Trophoblast cell (in vitro differentiated cells and primary cell): ENCODE data around the gene ENTPD8.

ENCODE experiments used
- DNase-seq, 2 donors: peaks; one replicate each; pipeline ENCODE4 v3.0.0-alpha.2; 2016
- H2AFZ ChIP-seq: 2 replicates; pipeline ENCODE4 v1.6.1; 2013; ENCODE audit warnings: low read length, moderate library complexity, mild to moderate bottlenecking; ENCODE audit not compliant: insufficient read depth, poor library complexity
- H2AK5ac ChIP-seq: 2 replicates; pipeline ENCODE4 v1.6.1; 2013; ENCODE audit warnings: mild to moderate bottlenecking, low read length
- H2BK120ac ChIP-seq: 2 replicates; pipeline ENCODE4 v1.6.1; 2013; ENCODE audit warnings: low read length, mild to moderate bottlenecking, moderate library complexity; ENCODE audit not compliant: insufficient read depth, poor library complexity
- H2BK12ac ChIP-seq: 2 replicates; pipeline ENCODE4 v1.6.1; 2013; ENCODE audit warnings: mild to moderate bottlenecking, low read length, moderate library complexity
- H2BK5ac ChIP-seq: 2 replicates; pipeline ENCODE4 v1.6.1; 2013; ENCODE audit warnings: low read length, low read depth, moderate library complexity, mild to moderate bottlenecking; ENCODE audit not compliant: poor library complexity
- H3K14ac ChIP-seq: 2 replicates; pipeline ENCODE4 v1.6.1; 2013; ENCODE audit warnings: mild to moderate bottlenecking, low read length
- H3K18ac ChIP-seq: 2 replicates; pipeline ENCODE4 v1.6.1; 2013; ENCODE audit warnings: mild to moderate bottlenecking, low read length
- H3K23ac ChIP-seq: 2 replicates; pipeline ENCODE4 v1.6.1; 2013; ENCODE audit warnings: low read length
- H3K27ac ChIP-seq: 2 replicates; pipeline ENCODE4 v1.5.1; 2013; ENCODE audit warnings: low read depth, mild to moderate bottlenecking, inconsistent platforms, low read length, moderate library complexity
- H3K27me3 ChIP-seq: 2 replicates; pipeline ENCODE4 v1.6.1; 2013; ENCODE audit warnings: inconsistent platforms, mild to moderate bottlenecking, low read length, moderate library complexity; ENCODE audit not compliant: insufficient read depth
- H3K36me3 ChIP-seq, 2 experiments: 1 replicate in 1 of 2; 2 replicates in 1 of 2; pipeline ENCODE4 v1.6.1; 2013; ENCODE audit warnings: low read length in 2 of 2, mild to moderate bottlenecking in 2 of 2, moderate library complexity in 1 of 2; ENCODE audit not compliant: insufficient read depth in 2 of 2, control insufficient read depth in 1 of 2
- H3K4ac ChIP-seq: 2 replicates; pipeline ENCODE4 v1.6.1; 2013; ENCODE audit warnings: low read depth, mild to moderate bottlenecking, low read length, moderate library complexity
- H3K4me1 ChIP-seq, 2 experiments: 1 replicate in 1 of 2; 2 replicates in 1 of 2; pipeline ENCODE4 v1.6.1; 2013; ENCODE audit warnings: low read length in 2 of 2, mild to moderate bottlenecking in 2 of 2, moderate library complexity in 1 of 2; ENCODE audit not compliant: insufficient read depth in 2 of 2, control insufficient read depth in 1 of 2
- H3K4me2 ChIP-seq: 2 replicates; pipeline ENCODE4 v1.6.1; 2013; ENCODE audit warnings: inconsistent platforms, mild to moderate bottlenecking, low read length, moderate library complexity
- H3K4me3 ChIP-seq: 2 replicates; pipeline ENCODE4 v1.5.1; 2013; ENCODE audit warnings: mild to moderate bottlenecking, low read depth, low read length, inconsistent platforms
- H3K79me1 ChIP-seq: one replicate; pipeline ENCODE4 v1.6.1; 2013; ENCODE audit warnings: low read length
- H3K79me2 ChIP-seq: 2 replicates; pipeline ENCODE4 v1.6.1; 2013; ENCODE audit warnings: low read length, mild to moderate bottlenecking; ENCODE audit not compliant: control insufficient read depth, insufficient read depth, poor library complexity
- H3K9ac ChIP-seq: 2 replicates; pipeline ENCODE4 v1.6.1; 2013; ENCODE audit warnings: mild to moderate bottlenecking, low read length
- H3K9me3 ChIP-seq: 2 replicates; pipeline ENCODE4 v1.6.1; 2013; ENCODE audit warnings: low read depth, mild to moderate bottlenecking, control low read depth, inconsistent platforms, low read length; ENCODE audit not compliant: insufficient read depth
- H4K12ac ChIP-seq: 2 replicates; pipeline ENCODE4 v1.6.1; 2013; ENCODE audit warnings: low read depth, mild to moderate bottlenecking, low read length, moderate library complexity
- H4K8ac ChIP-seq: 2 replicates; pipeline ENCODE4 v1.6.1; 2013; ENCODE audit warnings: low read depth, mild to moderate bottlenecking, low read length, moderate library complexity
- H4K91ac ChIP-seq: one replicate; pipeline ENCODE4 v1.6.1; 2013; ENCODE audit warnings: low read depth, mild to moderate bottlenecking, low read length, moderate library complexity
- WGBS: extraction: QIAGEN DNeasy Blood & Tissue Kit; methylation state at CpG from one replicate; pipeline ENCODE4 v1.1.7; 2013; ENCODE audit warnings: missing lambda C conversion rate; ENCODE audit not compliant: insufficient read length, insufficient coverage; ENCODE audit errors: extremely low coverage; 5-methylcytosine and 5-hydroxymethylcytosine counted together

Gene ENTPD8

DNA sequence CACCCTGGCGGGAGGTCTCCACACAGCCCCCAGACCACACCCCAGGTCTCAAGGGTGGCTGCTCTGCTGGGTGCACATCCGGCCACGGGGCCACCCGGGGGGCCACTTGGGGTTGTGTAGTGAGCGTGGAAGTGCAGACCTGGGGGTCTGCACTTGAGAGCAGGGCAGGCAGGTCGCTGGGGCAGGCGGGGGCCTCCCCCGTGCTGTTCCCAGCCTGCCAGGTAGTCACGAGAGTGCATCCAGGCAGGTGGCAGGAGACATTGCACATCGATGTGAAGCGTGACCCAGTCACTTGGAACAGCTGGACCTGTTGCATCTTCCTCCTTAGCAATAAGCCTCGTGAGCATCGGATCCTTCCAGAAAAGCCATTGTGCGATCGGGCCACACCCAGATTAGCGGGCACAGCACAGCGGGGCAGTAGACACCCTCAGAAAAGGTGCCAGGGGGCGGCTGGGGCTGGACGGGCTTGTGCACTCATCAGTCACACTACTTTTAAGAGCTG, 4.8 kb upstream of the ENTPD8 start:
- Histone ChIP-seq H3K23ac (no peak overlapping the region), H3K4me2 (no peak overlapping the region), H3K4ac (no peak overlapping the region), H4K8ac (no peak overlapping the region), H3K79me1 (no peaks in the 10 kb centered on the region), H2AK5ac (no peak overlapping the region), H4K91ac (no peak overlapping the region), H3K9me3 (peaks cover 6% of the 10 kb centered on the region), H3K18ac (no peak overlapping the region), H2BK5ac (no peak overlapping the region), H3K14ac (no peak overlapping the region), H2AFZ (no peak overlapping the region), H3K27me3 (no peaks in the 10 kb centered on the region), H3K79me2 (no peaks in the 10 kb centered on the region), H3K4me1 (peaks cover 0 to 3% of the 10 kb centered on the region in 2 experiments), H3K4me3 (no peak overlapping the region), H3K9ac (no peak overlapping the region), H4K12ac (no peak overlapping the region), H3K36me3 (peaks cover 11% of the 10 kb centered on the region in 2 experiments), H2BK120ac (no peak overlapping the region), H3K27ac (no peak overlapping the region), H2BK12ac (no peak overlapping the region)
- no peak for DNase-seq
- WGBS = no CpG with 5 or more reads among the region's 19 CpGs

- no peak overlapping the region for H3K9ac ChIP-seq
- peaks cover 0 to 3% of the 10 kb centered on the region in 2 experiments for H3K4me1 ChIP-seq
- no peak overlapping the region for H3K23ac ChIP-seq
- no peak overlapping the region for H2BK120ac ChIP-seq
- WGBS = no CpG with 5 or more reads among the region's 14 CpGs
- H3K79me2 ChIP-seq = no peaks in the 10 kb centered on the region
- H3K27ac ChIP-seq = no peak overlapping the region
- DNase-seq = peak; percentile 46 to 71
- no peak overlapping the region for H3K4me3 ChIP-seq
- H4K91ac ChIP-seq = no peak overlapping the region
- no peak overlapping the region for H2BK12ac ChIP-seq
- no peak overlapping the region for H4K12ac ChIP-seq
- no peaks in the 10 kb centered on the region for H3K27me3 ChIP-seq
- H3K18ac ChIP-seq = no peak overlapping the region
- H4K8ac ChIP-seq = no peak overlapping the region
- peaks cover 6% of the 10 kb centered on the region for H3K9me3 ChIP-seq
- no peaks in the 10 kb centered on the region for H3K79me1 ChIP-seq
- H3K4ac ChIP-seq = no peak overlapping the region
- no peak overlapping the region for H2AFZ ChIP-seq
- peaks cover 11% of the 10 kb centered on the region in 2 experiments for H3K36me3 ChIP-seq
- no peak overlapping the region for H3K4me2 ChIP-seq
- H3K14ac ChIP-seq = no peak overlapping the region
- no peak overlapping the region for H2AK5ac ChIP-seq
- no peak overlapping the region for H2BK5ac ChIP-seq
Measured at GRCh38 chr9:137445275-137445807, 4.2 kb upstream of the ENTPD8 start.

DNA sequence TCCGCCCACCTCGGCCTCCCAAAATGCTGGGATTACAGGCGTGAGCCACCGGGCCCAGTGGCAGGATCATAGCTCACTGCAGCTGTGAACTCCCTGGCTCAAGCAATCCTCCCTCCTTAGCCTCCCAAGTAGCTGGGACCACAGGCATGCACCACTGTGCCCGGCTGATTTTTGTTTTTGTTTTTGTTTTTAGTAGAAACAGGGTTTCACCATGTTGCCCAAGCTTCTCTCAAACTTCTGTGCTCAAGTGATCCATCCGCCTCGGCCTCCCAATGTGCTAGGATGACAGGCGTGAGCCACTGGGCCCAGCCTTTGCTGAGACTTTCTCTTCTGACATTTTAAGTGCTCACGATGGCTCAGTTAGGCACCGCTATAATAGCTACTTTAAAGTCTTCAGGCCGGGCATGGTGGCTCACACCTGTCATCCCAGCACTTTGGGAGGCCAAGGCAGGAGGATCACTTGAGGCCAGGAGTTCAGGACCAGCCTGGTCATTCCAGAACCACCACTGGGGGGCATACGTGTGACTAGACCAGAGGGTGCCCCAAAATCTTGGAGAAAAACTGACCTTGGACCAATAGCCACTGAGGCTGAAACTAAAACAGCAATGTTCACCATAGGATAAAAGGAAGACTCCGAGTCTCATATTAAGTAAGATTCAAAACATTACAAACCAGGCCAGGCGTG, 3.1 kb upstream of the ENTPD8 start:
- peaks cover 0 to 3% of the 10 kb centered on the region in 2 experiments for H3K4me1 ChIP-seq
- H2BK12ac ChIP-seq = no peak overlapping the region
- H3K27ac ChIP-seq = no peak overlapping the region
- no peak overlapping the region for H3K14ac ChIP-seq
- H3K23ac ChIP-seq = no peak overlapping the region
- H3K79me2 ChIP-seq = no peaks in the 10 kb centered on the region
- H3K9me3 ChIP-seq = peaks cover 6% of the 10 kb centered on the region
- no peak overlapping the region for H3K4me3 ChIP-seq
- H2AK5ac ChIP-seq = no peak overlapping the region
- no peaks in the 10 kb centered on the region for H3K79me1 ChIP-seq
- H3K9ac ChIP-seq = no peak overlapping the region
- no peak overlapping the region for H2BK5ac ChIP-seq
- H3K4me2 ChIP-seq = no peak overlapping the region
- peaks cover 5 to 7% of the 10 kb centered on the region in 2 experiments for H3K36me3 ChIP-seq
- no peak overlapping the region for H4K91ac ChIP-seq
- no peak for DNase-seq
- no peak overlapping the region for H2BK120ac ChIP-seq
- no peak overlapping the region for H4K12ac ChIP-seq
- H3K18ac ChIP-seq = no peak overlapping the region
- no peak overlapping the region for H2AFZ ChIP-seq
- H3K4ac ChIP-seq = no peak overlapping the region
- no peak overlapping the region for H4K8ac ChIP-seq
- no peaks in the 10 kb centered on the region for H3K27me3 ChIP-seq
- WGBS = no CpG with 5 or more reads among the region's 14 CpGs

- Histone ChIP-seq H3K14ac (no peak overlapping the region), H3K4me1 (peaks cover 0 to 3% of the 10 kb centered on the region in 2 experiments)
- DNase-seq = peak in 1 of 2 donors; percentile 50
Measured at GRCh38 chr9:137441935-137442321, 771 bp upstream of the ENTPD8 start.

More at GRCh38 chr9:137441935-137442321, 771 bp upstream of the ENTPD8 start:
- WGBS = no CpG with 5 or more reads among the region's 7 CpGs
- Histone ChIP-seq H3K18ac (no peak overlapping the region), H3K23ac (no peak overlapping the region), H2AFZ (no peak overlapping the region), H4K12ac (no peak overlapping the region), H3K9ac (no peak overlapping the region), H2BK120ac (no peak overlapping the region), H3K27ac (no peak overlapping the region), H3K27me3 (no peaks in the 10 kb centered on the region), H3K36me3 (no peaks in the 10 kb centered on the region), H2BK5ac (no peak overlapping the region), H3K4ac (no peak overlapping the region), H3K79me2 (no peaks in the 10 kb centered on the region), H2AK5ac (no peak overlapping the region), H4K91ac (no peak overlapping the region), H2BK12ac (no peak overlapping the region), H3K79me1 (no peaks in the 10 kb centered on the region), H3K4me3 (no peak overlapping the region), H3K9me3 (peaks cover 3% of the 10 kb centered on the region), H4K8ac (no peak overlapping the region), H3K4me2 (peak overlapping the region; percentile 40)
